D341Med (cell line): ENCODE data around the gene MADCAM1.
"Not testable (repeated sequence)": the region's sequence is repeated elsewhere in the genome, so short reads cannot be mapped to it uniquely, and the experiment has no call there.

ENCODE experiments used
- DNase-seq: peaks from one replicate; pipeline ENCODE4 v3.0.0; 2012; ENCODE audit warnings: low spot score

The MADCAM1 gene

DNA sequence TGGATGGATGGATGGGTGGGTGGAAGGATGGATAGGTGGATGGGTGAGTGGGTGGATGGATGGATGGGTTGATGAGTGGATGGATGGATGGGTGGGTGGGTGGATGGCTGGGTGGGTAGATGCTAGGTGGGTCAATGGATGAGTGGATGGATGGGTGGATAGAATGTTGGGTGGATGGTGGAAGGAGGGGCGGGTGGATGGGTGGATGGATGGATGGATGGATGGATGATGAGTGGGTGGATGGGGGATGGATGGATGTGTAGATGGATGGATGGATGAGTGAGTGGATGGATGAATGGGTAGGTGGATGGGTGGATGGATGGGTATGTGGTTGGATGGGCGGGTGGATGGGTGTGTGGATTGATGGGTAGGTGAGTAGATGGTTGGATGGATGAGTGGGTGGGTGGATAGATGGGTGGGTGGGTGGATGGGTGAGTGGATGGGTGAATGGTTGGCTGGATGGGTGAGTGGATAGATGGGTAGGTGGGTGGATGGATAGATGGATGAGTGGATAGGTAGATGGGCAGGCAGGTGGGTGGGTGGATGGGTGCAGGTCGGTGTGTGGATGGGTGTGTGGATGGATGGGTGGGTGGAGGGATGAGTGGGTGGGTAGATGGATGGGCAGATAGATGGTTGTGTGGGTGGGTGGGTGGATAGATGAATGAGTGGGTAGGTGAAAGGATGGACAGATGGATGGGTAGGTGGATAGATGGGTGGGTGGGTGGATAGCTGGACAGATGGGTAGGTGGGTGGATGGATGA is 31.1 kb upstream of the MADCAM1 start:
- DNase-seq = no peak

DNA sequence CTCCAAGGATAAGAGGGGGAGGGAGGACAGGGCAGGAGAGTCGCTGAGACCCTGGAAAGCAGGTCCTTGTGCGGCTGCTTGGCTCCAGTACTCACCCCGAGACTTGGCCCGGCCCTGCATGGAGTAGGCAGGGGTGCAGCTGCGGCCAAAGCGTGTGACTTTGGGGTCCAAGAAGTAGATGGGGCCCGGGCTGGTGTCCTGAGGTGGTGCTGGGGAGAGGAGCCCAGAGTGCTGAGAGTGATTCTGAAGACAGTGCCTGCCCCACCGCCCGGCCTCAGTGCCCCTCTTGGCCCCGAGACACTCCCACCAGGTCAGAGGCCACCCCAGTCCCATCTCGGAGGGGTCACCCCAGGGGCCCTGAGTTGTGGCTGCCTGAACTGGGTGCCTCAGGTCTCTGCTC is 28.7 kb upstream of the MADCAM1 start:
- DNase-seq = no peak

DNA sequence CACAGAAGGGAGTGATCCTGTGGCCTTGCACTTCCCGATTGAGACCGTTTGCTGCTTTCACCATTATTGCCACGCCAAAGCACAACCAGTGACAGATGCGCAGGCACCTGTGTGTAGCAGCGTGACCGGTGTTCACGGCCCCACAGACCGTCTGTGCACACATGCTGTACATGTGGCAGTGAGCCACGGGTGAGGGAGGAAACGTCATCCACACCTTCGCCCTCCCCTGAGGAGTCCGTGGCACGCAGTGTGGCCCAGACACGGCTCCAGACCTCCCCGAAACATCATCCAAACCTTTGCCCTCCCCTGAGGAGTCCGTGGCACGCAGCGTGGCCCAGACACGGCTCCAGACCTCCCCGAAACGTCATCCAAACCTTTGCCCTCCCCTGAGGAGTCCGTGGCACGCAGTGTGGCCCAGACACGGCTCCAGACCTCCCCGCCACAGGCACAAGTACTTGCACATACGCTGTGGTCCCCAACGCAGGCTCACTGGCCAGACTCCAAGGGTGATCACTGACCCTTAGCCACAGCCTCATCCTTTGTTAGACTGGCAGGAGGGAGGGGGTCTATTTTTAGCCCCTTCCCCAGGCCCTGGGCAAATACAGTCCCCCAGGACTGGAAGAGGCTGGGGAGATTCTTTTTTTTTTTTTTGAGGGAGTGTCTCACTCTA is 27.6 kb upstream of the MADCAM1 start:
- no peak for DNase-seq

DNA sequence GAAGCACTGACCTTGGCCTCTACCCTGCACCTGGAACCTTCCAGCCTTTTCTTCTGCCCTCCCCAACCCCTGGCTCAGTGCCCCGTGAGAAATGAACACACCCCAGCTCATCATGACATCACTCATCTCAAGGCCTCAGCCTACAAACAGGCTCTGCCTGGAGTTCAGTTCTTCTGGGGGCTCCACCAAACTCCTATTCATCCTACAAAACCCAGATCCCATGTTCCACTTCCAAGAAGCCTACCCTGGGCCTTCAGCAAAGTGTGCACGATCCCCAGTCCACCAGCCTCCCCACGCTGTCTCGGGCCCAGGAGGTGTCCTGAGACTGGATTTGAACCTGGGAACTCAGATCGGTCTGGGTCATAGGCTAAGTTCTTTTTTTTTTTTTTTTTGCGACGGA is 26.5 kb upstream of the MADCAM1 start:
- no peak for DNase-seq

DNA sequence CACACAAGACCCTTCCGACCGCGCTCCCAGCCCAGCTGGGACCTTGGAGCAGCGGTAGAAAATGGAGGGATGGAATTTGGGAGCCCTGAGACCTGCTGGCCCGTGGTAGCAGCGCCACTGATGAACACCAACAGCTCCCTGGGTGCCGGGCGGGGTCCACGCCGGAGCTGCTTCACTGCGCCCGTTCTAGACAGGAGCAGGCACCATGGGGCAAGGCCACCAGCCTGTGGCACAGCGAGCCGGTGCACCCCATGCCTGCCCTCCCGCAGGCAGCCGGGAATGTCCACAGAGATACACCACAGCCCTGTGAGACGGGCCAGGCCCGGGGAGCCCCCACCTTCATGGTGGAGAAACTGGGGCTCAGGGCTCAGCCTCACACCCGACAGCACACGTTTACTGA is 25.6 kb upstream of the MADCAM1 start:
- DNase-seq = no peak

DNA sequence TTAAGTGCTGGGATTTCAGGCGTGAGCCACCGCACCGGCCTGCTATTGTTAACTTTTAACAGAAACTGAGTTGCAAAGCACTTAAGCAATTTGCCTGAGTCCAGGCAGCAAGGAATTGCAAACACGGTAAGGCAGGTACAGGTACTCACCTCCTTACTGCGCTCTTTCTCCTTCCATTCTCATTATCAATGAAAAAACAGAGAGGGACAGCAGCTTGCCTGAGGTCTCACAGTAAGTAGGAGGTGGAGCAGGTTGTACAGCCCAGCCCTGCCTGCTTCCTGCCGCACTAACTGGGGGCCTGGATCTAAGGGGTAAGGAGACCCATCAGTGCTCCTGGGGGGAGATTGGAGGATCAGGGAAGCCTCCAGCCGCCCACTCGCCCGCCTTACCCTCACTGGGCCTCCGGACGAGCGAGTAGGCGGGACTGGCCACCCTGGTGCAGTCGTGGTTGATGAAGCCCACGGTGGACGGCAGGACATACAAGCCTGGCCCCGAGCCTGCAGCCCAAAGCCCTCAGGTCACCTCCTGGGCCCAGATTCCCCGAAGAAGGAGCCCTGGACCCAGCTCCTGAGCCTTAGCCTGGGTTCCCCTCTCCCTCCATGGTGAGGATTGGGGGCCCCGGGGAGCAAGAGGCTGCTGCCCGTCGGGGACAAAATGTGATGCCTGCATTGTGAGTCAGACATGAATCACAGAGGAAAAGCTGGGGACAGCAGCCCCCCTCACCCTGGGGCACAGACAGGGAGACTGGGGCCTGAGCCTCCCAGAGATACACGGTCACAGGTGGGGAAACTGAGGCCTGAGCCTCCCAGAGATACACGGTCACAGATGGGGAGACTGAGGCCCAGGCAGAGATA is 24.1 kb upstream of the MADCAM1 start:
- DNase-seq = no peak

DNA sequence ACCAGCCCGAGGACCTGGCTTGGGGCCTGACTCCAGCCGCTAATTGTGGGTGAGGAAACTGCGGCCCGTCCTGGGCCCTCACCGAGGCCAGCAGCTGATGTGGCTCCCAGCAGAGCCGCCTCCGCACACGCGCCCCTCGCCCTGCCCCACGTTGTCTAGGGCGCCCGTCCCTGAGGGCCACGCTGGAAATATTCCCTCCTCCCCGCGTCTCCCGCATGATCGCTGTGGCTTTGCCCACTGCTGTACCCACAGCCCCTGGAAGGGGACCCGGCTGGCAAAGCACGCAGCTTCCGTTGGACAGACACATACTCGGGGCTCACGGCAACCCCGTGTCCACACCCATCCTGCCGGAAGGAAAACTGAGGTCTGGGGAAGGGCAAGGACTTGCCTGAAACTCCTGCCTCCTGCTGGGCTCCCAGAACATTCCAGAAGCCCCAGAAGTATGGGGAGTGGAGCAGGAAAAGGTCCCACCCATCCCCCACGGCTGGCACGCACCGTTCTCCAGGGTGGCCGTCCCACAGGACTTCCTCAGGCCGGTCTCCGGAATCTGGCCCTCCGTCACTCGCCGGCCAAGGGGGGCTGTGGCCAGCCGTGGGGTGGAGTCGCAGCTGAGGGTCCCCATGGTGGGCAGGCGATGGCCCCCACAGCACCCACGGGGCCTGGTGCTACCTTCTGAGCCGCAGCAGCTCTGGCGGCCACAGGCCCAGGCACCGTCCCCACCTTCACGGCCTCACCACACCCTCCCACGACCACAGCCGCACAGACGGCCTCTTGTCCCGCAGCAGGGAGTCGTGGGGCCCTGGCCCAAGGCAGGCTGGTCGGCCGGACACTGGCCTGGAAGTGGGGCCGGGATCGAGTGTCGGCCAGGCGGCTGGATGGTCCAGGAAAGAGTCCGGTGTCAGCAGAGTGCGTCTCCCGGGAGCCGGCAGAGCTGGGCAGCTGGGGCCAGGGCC is 21.9 kb upstream of the MADCAM1 start:
- no peak for DNase-seq

DNA sequence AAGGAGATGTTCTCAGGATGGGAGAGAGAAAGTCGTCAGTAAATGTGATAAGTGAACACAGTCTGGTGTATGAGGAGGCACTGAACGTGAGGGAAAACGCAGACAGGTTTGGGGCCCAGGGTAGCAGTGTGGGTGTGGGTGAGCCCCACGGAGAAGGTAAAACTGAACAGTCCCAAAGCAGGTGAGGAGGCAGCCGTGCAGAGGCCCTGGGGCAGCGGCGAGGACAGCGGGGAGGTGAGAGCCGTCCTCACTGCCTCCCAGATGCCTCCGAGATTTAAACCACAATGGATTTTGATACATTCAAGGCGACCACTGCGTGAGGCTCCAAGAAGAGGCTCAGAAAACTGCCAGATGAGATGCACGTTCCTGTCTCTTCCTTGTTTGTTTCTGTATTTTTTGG is 20.9 kb upstream of the MADCAM1 start:
- DNase-seq = no peak

DNA sequence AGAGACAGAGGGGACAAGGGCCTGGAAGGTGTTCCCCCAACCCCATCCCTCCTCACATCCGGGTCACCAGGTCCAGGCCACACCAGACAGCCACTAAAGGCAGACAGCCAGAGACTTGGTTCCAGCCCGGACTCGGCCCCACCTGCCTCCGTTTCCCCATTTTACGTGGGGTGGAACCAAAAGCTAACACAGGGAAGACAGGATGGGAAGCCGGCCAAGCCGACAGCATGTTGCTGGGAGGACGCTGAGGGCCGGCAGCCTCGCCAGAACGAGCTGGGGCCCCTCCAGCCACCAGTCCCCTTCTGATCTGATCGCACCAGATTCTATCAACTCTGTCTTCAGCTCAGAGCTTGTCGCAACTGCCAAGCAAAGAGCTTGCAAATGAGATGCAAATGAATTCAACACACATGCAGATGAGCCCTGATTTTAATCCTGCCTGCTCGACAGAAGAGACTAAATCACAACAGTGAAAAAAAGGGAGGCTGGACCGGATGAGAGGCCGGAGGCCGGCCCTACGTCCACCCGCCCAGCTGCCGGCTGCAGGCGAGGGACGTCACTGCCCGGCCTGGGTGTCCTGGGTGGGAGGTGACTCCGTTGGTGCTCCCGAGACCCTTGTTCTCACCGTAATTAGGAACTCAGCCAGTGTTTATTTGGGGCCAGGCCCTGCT is 17.9 kb upstream of the MADCAM1 start:
- DNase-seq = no peak

DNA sequence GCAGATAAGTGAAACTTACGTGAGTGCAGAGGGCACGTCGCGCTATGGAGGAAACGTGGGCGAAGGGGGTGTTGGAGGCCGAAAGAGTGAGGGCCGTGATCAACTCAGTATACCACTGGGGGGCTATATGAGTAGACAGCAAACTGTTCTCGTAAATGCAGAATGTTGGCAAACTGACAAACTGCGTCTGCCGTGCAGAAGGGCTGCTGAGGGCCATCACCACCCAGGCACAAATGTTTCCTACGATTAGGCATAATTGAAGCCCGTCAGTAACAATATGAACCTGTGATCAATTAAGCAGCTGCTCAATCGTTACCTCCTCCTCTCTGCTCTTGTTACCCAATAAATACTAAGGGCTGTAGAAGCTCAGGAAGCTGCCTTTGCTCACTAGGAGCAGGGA is 17.3 kb upstream of the MADCAM1 start:
- DNase-seq = no peak

DNA sequence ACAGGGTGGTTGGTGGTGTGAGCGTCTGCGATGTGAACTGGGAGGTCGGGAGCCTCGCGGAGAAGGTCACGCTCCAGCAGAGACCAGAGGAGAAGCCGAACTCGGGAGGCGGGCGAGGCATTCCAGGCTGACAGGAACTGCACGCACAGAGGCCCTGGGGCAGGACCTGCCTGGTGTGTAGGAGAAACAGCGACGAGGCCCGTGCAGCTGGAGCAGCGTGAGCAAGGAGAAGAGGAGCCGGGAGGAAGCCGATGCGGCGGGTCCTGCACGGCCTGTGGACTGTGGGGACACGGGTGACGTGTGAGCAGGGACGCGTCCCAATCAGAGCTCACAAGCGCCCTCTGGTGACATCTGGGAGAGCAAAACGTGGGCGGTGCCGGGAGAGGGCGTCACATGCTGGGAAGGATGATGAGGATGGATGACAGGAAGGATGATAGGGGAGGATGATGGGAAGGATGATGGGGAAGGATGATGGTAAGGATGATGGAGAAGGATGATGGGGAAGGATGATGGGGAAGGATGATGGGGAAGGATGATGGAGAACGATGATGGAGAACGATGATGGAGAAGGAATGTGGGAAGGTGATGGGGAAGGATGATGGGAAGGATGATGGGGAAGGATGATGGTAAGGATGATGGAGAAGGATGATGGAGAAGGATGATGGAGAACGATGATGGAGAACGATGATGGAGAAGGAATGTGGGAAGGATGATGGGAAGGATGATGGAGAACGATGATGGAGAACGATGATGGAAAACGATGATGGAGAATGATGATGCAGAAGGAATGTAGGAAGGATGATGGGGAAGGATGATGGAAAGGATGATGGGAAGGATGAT is 16.1 kb upstream of the MADCAM1 start:
- peak; percentile 83 for DNase-seq

DNA sequence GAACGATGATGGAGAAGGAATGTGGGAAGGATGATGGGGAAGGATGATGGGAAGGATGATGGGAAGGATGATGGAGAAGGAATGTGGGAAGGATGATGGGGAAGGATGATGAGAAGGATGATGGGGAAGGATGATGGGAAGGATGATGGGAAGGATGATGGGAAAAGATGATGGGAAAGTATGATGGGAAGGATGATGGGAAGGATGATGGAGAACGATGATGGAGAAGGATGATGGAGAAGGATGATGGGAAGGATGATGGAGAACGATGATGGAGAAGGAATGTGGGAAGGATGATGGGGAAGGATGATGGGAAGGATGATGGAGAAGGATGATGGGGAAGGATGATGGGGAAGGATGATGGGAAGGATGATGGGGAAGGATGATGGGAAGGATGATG is 15.2 kb upstream of the MADCAM1 start:
- DNase-seq = not testable (repeated sequence)

DNA sequence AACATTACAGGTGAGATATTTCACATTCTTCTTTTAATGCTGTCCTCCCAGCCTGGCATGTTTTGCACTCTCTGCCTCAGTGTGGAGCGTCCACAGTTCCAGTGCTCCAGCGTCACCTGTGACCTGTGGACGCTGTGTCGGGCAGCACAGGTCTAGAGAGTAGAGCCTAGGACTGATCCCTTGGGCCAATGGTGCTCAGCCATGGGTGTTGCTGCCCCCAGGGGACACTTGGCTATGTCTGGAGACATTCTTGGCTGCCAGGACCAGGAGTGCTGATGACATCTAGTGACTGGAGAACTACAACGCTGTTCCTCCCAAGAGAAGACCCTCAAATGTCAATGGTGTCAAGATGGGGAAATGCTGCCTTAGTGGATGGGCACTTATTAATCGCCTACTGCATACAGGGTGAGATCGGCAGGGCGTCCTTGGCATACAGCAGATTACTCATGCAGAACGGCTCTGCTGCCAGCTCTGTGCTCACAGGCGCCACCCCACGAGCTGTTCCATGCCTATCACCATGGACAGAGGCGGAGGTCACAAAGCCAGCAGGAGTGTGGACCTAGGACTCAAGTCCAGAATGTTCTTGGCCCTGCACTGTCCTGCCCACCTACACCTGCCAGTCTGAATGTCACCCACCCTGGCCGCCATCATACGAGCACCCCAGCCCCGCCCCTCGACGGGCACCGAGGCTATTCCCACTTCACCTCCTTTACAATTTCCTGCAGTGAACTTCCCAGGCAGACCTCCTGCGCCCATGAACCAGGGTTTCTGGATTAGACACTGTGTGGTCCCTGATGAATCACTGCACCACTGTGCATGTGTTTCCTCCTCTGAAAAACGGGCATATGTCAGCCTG is 13.9 kb upstream of the MADCAM1 start:
- peak; percentile 28 for DNase-seq

DNA sequence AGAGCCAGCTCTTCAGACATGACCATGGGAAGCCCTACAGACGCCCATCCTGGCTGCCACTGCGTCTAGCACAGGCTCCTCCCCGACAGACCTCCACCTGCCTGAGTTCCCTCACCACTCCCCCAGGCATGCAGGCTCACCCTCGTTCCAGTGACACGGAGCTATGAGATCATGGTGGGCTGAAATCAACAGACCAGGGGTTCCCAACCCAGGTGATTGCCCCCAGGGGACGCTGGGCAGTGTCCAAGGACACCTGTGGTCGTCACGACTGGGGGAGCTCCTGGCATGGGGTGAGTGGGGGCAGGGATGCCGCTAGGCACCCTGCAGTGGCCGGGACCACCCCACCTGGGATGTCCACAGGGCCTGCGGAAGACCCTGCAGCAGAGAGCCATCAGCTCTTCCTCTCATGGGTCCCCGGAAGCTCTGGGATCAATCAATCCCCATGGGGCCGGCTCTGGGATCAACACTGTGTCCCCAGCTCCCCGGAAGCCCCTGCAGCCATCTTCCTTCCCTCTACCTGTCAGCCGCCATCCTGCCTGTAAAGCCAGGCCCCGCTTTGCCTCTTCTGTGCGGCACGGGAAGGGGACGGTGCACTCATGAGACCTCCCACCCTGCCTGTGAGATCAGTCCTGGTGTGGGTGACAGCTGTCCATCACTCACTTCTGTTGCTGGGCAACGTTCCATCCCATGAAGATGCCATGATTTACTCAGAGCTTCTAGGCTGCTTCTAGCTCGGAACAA is 12.8 kb upstream of the MADCAM1 start:
- peak; percentile 39 for DNase-seq

DNA sequence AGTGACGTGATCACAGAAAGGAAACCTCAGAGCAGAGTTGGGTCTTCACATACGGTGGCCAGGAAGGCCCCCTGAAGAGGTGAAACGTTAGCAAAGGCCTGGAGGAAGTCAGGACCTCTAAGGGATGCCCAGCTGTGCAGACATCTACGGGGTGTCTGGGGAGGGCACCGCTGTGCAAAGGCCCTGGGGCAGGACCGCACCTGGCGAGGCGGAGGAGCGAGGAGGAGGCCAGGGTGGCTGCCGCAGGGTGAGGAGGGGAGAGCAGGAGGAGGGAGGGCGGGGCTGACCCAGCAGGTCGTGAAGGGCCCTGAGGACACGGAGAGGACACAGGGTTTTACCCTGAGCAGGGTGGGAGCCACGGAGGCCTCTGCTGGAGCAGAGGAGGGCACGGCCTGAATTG is 11.8 kb upstream of the MADCAM1 start:
- DNase-seq = peak; percentile 17

DNA sequence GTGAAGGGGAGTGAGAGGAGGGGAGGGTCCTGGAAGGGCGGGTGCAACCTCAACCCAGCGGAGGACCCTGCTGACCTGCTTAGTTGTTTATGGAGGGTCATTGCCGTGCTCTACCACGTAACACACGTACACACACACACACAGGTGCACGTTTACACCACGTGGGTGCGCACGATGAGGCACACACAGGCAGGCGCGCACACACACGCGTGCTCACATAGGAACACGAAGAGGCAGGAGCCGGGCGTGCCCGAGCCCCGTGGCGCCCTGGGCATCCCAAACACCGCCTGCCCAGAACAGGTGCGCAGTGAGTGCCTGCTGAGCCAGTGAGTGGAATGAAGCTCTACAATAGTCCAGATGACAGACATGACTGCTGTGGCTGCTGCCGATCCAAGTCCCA is 11.2 kb upstream of the MADCAM1 start:
- peak; percentile 33 for DNase-seq

DNA sequence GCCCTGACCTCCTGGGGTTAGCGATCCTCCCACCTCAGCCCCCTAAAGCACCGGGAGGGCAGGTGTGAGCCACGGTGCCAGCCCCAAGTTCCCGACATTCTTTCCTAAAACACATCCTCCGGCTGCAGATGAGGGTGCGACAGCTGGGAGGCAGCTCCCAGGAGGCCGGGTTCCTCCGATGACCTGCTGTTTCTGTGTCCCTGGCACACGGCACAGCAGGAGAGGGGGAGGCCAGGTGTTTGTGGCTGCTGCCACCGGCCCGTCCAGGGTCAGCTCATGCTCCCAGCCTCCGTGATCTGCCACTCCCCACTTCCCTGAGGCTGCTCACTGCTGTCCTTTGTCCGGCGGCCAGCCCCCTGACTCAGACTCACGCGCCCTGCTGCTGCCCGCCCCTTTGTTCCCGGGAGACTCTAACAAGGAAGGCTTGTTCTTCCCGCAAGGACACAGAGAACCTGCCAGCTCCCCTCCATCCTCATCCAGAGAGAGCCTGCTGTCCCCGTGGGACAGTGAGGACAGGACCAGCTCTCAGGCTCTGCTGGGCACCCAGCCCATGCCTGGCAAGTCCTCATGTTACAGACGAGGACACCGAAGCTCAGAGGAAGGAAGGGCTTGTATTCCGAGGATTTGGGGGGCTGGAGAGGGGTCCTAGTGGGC is 10.6 kb upstream of the MADCAM1 start:
- DNase-seq = peak; percentile 52
